ENCODE results near the gene PZP. TPM values are rescaled to one million over a fixed set of nuclear protein-coding genes. Genes with fewer than 3 reads are reported as not detected.

The PZP gene
- total and polyA plus RNA-seq, 2 donors (not counting 1 experiment from before 2014, with no cell fraction given), result not detected

- POLR2A ChIA-PET, result no interaction called here
- DNase-seq, result no peak
- no peak overlapping the region for H3K4me2 ChIP-seq (replicated peaks; ENCODE audit: low read depth, low read length, poor library complexity, severe bottlenecking)
- no peak overlapping the region for H2AFZ ChIP-seq (ENCODE audit: insufficient read depth, low read depth, low read length, poor library complexity, severe bottlenecking)
- no peak overlapping the region for H3K4me3 Mint-ChIP-seq
- no peaks in the 10 kb centered on the region for H3K36me3 ChIP-seq (replicated peaks in 1 of 2; ENCODE audit: control extremely low read depth in 1 of 2, control insufficient read depth in 1 of 2, extremely low read depth in 1 of 2, insufficient read depth in 2 of 2, low read length in 1 of 2)
- ATAC-seq (ENCODE audit: low read depth), result no peak
- H3K4me1 Mint-ChIP-seq, result no peaks in the 10 kb centered on the region
- H3K9me3 ChIP-seq (ENCODE audit: control extremely low read depth in 1 of 3, control insufficient read depth in 2 of 3, insufficient read depth in 1 of 3, low read length in 2 of 3), result no peaks in the 10 kb centered on the region
- no peaks in the 10 kb centered on the region for H3K9me3 Mint-ChIP-seq (ENCODE audit: insufficient read depth)
- no peak overlapping the region for H3K4me3 ChIP-seq (ENCODE audit: control extremely low read depth in 1 of 5, extremely low read depth in 1 of 5, insufficient read depth in 1 of 5, low read depth in 2 of 5, low read length in 4 of 5)
- no peaks in the 10 kb centered on the region for H3K4me1 ChIP-seq (ENCODE audit: control insufficient read depth in 2 of 2, insufficient read depth in 2 of 2, low read length in 2 of 2)
- no peak overlapping the region for H3K27ac ChIP-seq (ENCODE audit: low read length in 2 of 2)
- peaks cover 49% of the 10 kb centered on the region for H3K27me3 Mint-ChIP-seq
- CTCF ChIA-PET, result no interaction called here
- no CpG with 5 or more reads among the region's 8 CpGs for WGBS (ENCODE audit: insufficient coverage)
- H3K27me3 ChIP-seq (replicated peaks in 1 of 4; ENCODE audit: control extremely low read depth in 1 of 4, control insufficient read depth in 3 of 4, insufficient read depth in 4 of 4, low read length in 3 of 4), result no peaks in the 10 kb centered on the region
- no peak overlapping the region for H3K9ac ChIP-seq (ENCODE audit: low read length)
- intact Hi-C loops (cut with micrococcal nuclease), result no loop called here
- TF ChIP-seq CTCF (IDR thresholded peaks at IDR 0.05) (no peak), EZH2 (IDR thresholded peaks at IDR 0.05; ENCODE audit: borderline replicate concordance, insufficient read depth, low read depth, low read length, poor library complexity, severe bottlenecking) (no peak)
- no peaks in the 10 kb centered on the region for H4K20me1 ChIP-seq (ENCODE audit: control insufficient read depth, insufficient read depth, low read length, poor library complexity, severe bottlenecking)
- H3K79me2 ChIP-seq (ENCODE audit: control insufficient read depth, insufficient read depth, low read length), result no peaks in the 10 kb centered on the region
- H3K27ac Mint-ChIP-seq, result no peak overlapping the region
These were observed 19.8 kb upstream of the PZP start for GRCh38 chr12:9227950-9228349.

- Histone ChIP-seq H3K4me2 (replicated peaks; ENCODE audit: low read depth, low read length, poor library complexity, severe bottlenecking) (no peak overlapping the region), H3K9ac (ENCODE audit: low read length) (no peak overlapping the region), H3K9me3 (ENCODE audit: control extremely low read depth in 1 of 3, control insufficient read depth in 2 of 3, insufficient read depth in 1 of 3, low read length in 2 of 3) (no peaks in the 10 kb centered on the region), H3K27ac (ENCODE audit: low read length in 2 of 2) (no peak overlapping the region), H3K4me3 (ENCODE audit: control extremely low read depth in 1 of 5, extremely low read depth in 1 of 5, insufficient read depth in 1 of 5, low read depth in 2 of 5, low read length in 4 of 5) (no peak overlapping the region), H2AFZ (ENCODE audit: insufficient read depth, low read depth, low read length, poor library complexity, severe bottlenecking) (no peak overlapping the region), H3K4me1 (ENCODE audit: control insufficient read depth in 2 of 2, insufficient read depth in 2 of 2, low read length in 2 of 2) (no peaks in the 10 kb centered on the region), H3K79me2 (ENCODE audit: control insufficient read depth, insufficient read depth, low read length) (no peaks in the 10 kb centered on the region), H3K36me3 (replicated peaks in 1 of 2; ENCODE audit: control extremely low read depth in 1 of 2, control insufficient read depth in 1 of 2, extremely low read depth in 1 of 2, insufficient read depth in 2 of 2, low read length in 1 of 2) (no peaks in the 10 kb centered on the region), H3K27me3 (replicated peaks in 1 of 4; ENCODE audit: control extremely low read depth in 1 of 4, control insufficient read depth in 3 of 4, insufficient read depth in 4 of 4, low read length in 3 of 4) (no peaks in the 10 kb centered on the region), H4K20me1 (ENCODE audit: control insufficient read depth, insufficient read depth, low read length, poor library complexity, severe bottlenecking) (no peaks in the 10 kb centered on the region)
- Mint-ChIP-seq H3K27ac (no peak overlapping the region), H3K27me3 (peaks cover 37% of the 10 kb centered on the region), H3K4me3 (no peak overlapping the region), H3K4me1 (no peaks in the 10 kb centered on the region), H3K9me3 (ENCODE audit: insufficient read depth) (no peaks in the 10 kb centered on the region)
- TF ChIP-seq CTCF (IDR thresholded peaks at IDR 0.05) (no peak), EZH2 (IDR thresholded peaks at IDR 0.05; ENCODE audit: borderline replicate concordance, insufficient read depth, low read depth, low read length, poor library complexity, severe bottlenecking) (no peak)
- ATAC-seq (ENCODE audit: low read depth), result no peak
- intact Hi-C loops (cut with micrococcal nuclease), result no loop called here
- DNase-seq, result no peak
- 100% methylated on average over 1 of the region's 2 CpGs for WGBS (ENCODE audit: insufficient coverage)
- POLR2A ChIA-PET, result no interaction called here
- CTCF ChIA-PET, result interaction anchor here (0.5 kb wide), 1 partner anchor 597 kb away, joined by 3 read pairs; no protein-coding TSS in a partner anchor
These were observed 15.6 kb upstream of the PZP start for GRCh38 chr12:9223830-9224229.

All from B cell (primary cell).